ENCODE measurements around the gene SDHB. TPM values are rescaled to one million over a fixed set of nuclear protein-coding genes. Genes with fewer than 3 reads are reported as not detected.

SDHB gene
- total and polyA plus RNA-seq, 2 of the 8 experiments (the other 6 are each of a cell fraction or from before 2014, with no cell fraction given): 84.0 to 98.7 TPM

DNA sequence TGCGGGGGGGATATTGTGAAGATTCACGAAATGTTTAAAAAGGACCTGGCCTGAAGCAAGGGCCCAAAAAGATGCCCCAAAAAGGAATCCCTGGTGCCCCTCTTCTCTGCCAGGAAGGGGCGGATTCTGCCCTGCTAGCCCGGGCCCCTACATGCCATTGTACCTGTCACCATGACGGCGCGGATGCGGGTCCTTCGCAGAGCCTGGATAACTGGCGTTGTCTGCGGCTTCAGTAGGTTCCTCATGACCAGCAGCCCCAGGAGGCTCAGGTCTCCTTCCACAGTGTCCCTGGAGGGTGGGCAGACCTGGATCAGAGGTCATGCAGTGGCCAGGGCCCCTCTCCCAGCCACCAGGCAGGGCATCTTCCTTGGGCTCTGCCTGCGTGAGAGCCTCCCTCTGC, 62.3 kb downstream of the SDHB start:
- WGBS, 2 experiments (ENCODE audit: extremely low coverage in 1 of 2, insufficient coverage in 1 of 2, insufficient read length in 1 of 2, insufficient replicate concordance in 2 of 2, low coverage in 1 of 2, low lambda C conversion rate in 2 of 2, missing lambda C conversion rate in 1 of 2): 89% methylated on average over 12 of the region's 12 CpGs; no CpG with 5 or more reads in 1 of the 2 experiments
- H2AK5ac ChIP-seq (ENCODE audit: low read depth, low read length): no peak overlapping the region
- H2BK5ac ChIP-seq (ENCODE audit: low read depth, low read length): no peak overlapping the region
- H3K27me3 ChIP-seq (replicated peaks in 1 of 4; ENCODE audit: control insufficient read depth in 3 of 4, extremely low read depth in 1 of 4, insufficient read depth in 3 of 4, low read length in 3 of 4): no peaks in the 10 kb centered on the region
- CTCF ChIA-PET (ENCODE audit: partially characterized antibody): interaction anchor here (0.6 to 14.2 kb wide), 7 partner anchors 10 to 150 kb away, joined by 3 to 267 read pairs (median 4); no protein-coding TSS in a partner anchor
- no peak overlapping the region for H3K4ac ChIP-seq (replicated peaks; ENCODE audit: insufficient read length, low read depth, low read length)
- no peak overlapping the region for H2BK12ac ChIP-seq (ENCODE audit: low read depth, low read length)
- no peak overlapping the region for H2BK120ac ChIP-seq (replicated peaks; ENCODE audit: low read depth, low read length)
- no peaks in the 10 kb centered on the region for H3K4me1 ChIP-seq (replicated peaks in 1 of 4; ENCODE audit: control insufficient read depth in 3 of 4, insufficient read depth in 4 of 4, low read length in 3 of 4)
- no peaks in the 10 kb centered on the region for H3K79me1 ChIP-seq (ENCODE audit: low read depth, low read length)
- no peak overlapping the region for H3K27ac ChIP-seq (ENCODE audit: low read depth, low read length)
- no peak overlapping the region for H4K5ac ChIP-seq (ENCODE audit: insufficient read length, low read depth, low read length)
- H4K8ac ChIP-seq (ENCODE audit: extremely low read depth, insufficient read depth, low read length): no peak overlapping the region
- no peak overlapping the region for H2AFZ ChIP-seq (ENCODE audit: low read length)
- no peaks in the 10 kb centered on the region for H3K23me2 ChIP-seq (ENCODE audit: low read depth, low read length)
- H3K14ac ChIP-seq (ENCODE audit: insufficient read length): no peak overlapping the region
- no peak overlapping the region for H3K9ac ChIP-seq (replicated peaks in 1 of 4; ENCODE audit: extremely low read depth in 1 of 4, low read depth in 3 of 4, low read length in 3 of 4)
- no peak overlapping the region for H3K23ac ChIP-seq (ENCODE audit: insufficient read length)
- H3K4me3 ChIP-seq (ENCODE audit: extremely low read depth in 1 of 4, insufficient read depth in 2 of 4, low read depth in 3 of 4, low read length in 4 of 4): no peak overlapping the region
- H3K18ac ChIP-seq (ENCODE audit: extremely low read depth, low read length): no peak overlapping the region
- H3K36me3 ChIP-seq (ENCODE audit: control insufficient read depth in 2 of 4, insufficient read depth in 4 of 4, low read length in 3 of 4): peaks cover 2 to 6% (median 4%) of the 10 kb centered on the region in 4 experiments; a peak in 5 of 8 replicates
- H3K56ac ChIP-seq (replicated peaks; ENCODE audit: insufficient read length, low read depth, low read length): no peak overlapping the region
- FAIRE-seq (no peak), DNase-seq (ENCODE audit: low read depth in 1 of 2, low spot score in 2 of 2) (peak in 1 of 2 experiments; percentile 42)
- no peaks in the 10 kb centered on the region for H3K9me3 ChIP-seq (ENCODE audit: insufficient read depth in 2 of 2, low read depth in 1 of 2, low read length in 1 of 2)
- H4K20me1 ChIP-seq (replicated peaks in 1 of 2; ENCODE audit: control insufficient read depth in 1 of 2, insufficient read depth in 2 of 2, low read length in 2 of 2): peaks cover 0 to 3% of the 10 kb centered on the region in 2 experiments
- no peak overlapping the region for H4K91ac ChIP-seq (replicated peaks; ENCODE audit: insufficient read length, low read length)
- H3K79me2 ChIP-seq (ENCODE audit: control insufficient read depth in 1 of 2, insufficient read depth in 2 of 2, low read length in 2 of 2): no peaks in the 10 kb centered on the region
- no peak for TF ChIP-seq JUND (IDR thresholded peaks at IDR 0.05; ENCODE audit: low read length)
- TF ChIP-seq HDAC2 (IDR thresholded peaks at IDR 0.05; ENCODE audit: borderline replicate concordance in 1 of 2, low read depth in 2 of 2, low read length in 2 of 2): no peak
- no peak for TF ChIP-seq EP300 (IDR thresholded peaks at IDR 0.05; ENCODE audit: borderline replicate concordance in 1 of 2, low read depth in 2 of 2, low read length in 2 of 2)
- TF ChIP-seq CEBPB (IDR thresholded peaks at IDR 0.05; ENCODE audit: low read depth, low read length): no peak
- TF ChIP-seq TAF7 (optimal IDR thresholded peaks at IDR 0.05; ENCODE audit: borderline replicate concordance, low read depth, low read length): no peak
- no peak for TF ChIP-seq RBBP5 (IDR thresholded peaks at IDR 0.05; ENCODE audit: borderline replicate concordance, low read depth, low read length)
- no peak for TF ChIP-seq EZH2 (IDR thresholded peaks at IDR 0.05; ENCODE audit: low read depth, low read length, severe bottlenecking)
- no peak for TF ChIP-seq KDM5A (IDR thresholded peaks at IDR 0.05; ENCODE audit: low read length)
- no peak for TF ChIP-seq SIRT6 (IDR thresholded peaks at IDR 0.05; ENCODE audit: low read length)
- TF ChIP-seq TBP (IDR thresholded peaks at IDR 0.05; ENCODE audit: low read depth, low read length): no peak
- no peak for TF ChIP-seq KDM4A (IDR thresholded peaks at IDR 0.05; ENCODE audit: low read depth, low read length, severe bottlenecking)
- TF ChIP-seq GTF2F1 (IDR thresholded peaks at IDR 0.05; ENCODE audit: borderline replicate concordance, low read depth, low read length): no peak
- no peak overlapping the region for H2BK20ac ChIP-seq (ENCODE audit: low read length)
- no peak overlapping the region for H2BK15ac ChIP-seq (ENCODE audit: low read length)
- POLR2A ChIA-PET (ENCODE audit: partially characterized antibody): interaction anchor here (1.9 to 2.7 kb wide), 4 partner anchors 13 to 45 kb away, joined by 4 to 16 read pairs (median 9); no protein-coding TSS in a partner anchor
- no peak overlapping the region for H3K4me2 ChIP-seq (ENCODE audit: insufficient read depth in 1 of 2, low read depth in 2 of 2, low read length in 2 of 2)
